HepG2 (cell line): ENCODE data around the gene YKT6. TPM values are rescaled to one million over a fixed set of nuclear protein-coding genes. Genes with fewer than 3 reads are reported as not detected.

ENCODE experiments used
- ARNTL ChIP-seq: sonication (generic); formaldehyde crosslinking; IDR thresholded peaks from 2 replicates; pipeline ENCODE4 v1.4.0; 2020; ENCODE audit warnings: mild to moderate bottlenecking, missing genetic modification reagents
- ELF3 ChIP-seq: IDR thresholded peaks from 2 replicates; pipeline ENCODE4 v1.6.1; 2016; ENCODE audit warnings: missing genetic modification reagents, missing compliant biosample characterization
- ETV5 ChIP-seq: IDR thresholded peaks from 2 replicates; pipeline ENCODE4 v1.6.1; 2018; ENCODE audit warnings: missing biosample characterization, missing genetic modification reagents, inconsistent platforms, borderline replicate concordance
- JUN ChIP-seq: sonication (generic); formaldehyde crosslinking; IDR thresholded peaks from 2 replicates; pipeline ENCODE4 v1.4.0; 2020; ENCODE audit warnings: mild to moderate bottlenecking, missing genetic modification reagents
- LCORL ChIP-seq, 2 experiments: fragments of 450-650 bp in 1 of 2; sonication (generic) in 1 of 2; formaldehyde crosslinking in 1 of 2; IDR thresholded peaks; 2 replicates each; pipeline versions ENCODE4 v1.5.0 to v1.6.1; 2017 to 2020; ENCODE audit warnings: antibody characterized with exemption in 1 of 2, missing genetic modification reagents in 1 of 2
- MEIS1 ChIP-seq: sonication (generic); formaldehyde crosslinking; IDR thresholded peaks from 2 replicates; pipeline ENCODE4 v1.9.0; 2021; ENCODE audit warnings: mild to moderate bottlenecking, missing genetic modification reagents, moderate library complexity, borderline replicate concordance
- MIER3 ChIP-seq: IDR thresholded peaks from 2 replicates; pipeline ENCODE4 v1.6.1; 2016; ENCODE audit warnings: missing compliant biosample characterization, borderline replicate concordance
- NR2F1 ChIP-seq, 2 experiments: fragments of 450-650 bp in 1 of 2; formaldehyde crosslinking in 1 of 2; IDR thresholded peaks; 2 replicates each; pipeline versions ENCODE4 v1.5.0 to v1.6.1; 2016 to 2020; ENCODE audit warnings: mild to moderate bottlenecking in 1 of 2, missing compliant biosample characterization in 1 of 2, missing genetic modification reagents in 1 of 2, moderate library complexity in 1 of 2
- RFX1 ChIP-seq: fragments of 450-650 bp; IDR thresholded peaks from 2 replicates; pipeline ENCODE4 v1.6.1; 2017
- RFX3 ChIP-seq: IDR thresholded peaks from 2 replicates; pipeline ENCODE4 v1.6.1; 2016; ENCODE audit warnings: missing biosample characterization, missing genetic modification reagents
- SAP130 ChIP-seq: IDR thresholded peaks from 2 replicates; pipeline ENCODE4 v1.6.1; 2016; ENCODE audit warnings: low read depth
- U2AF1 ChIP-seq: fragments of 200-400 bp; formaldehyde crosslinking; optimal IDR thresholded peaks from 2 replicates; pipeline ENCODE3; 2017; ENCODE audit warnings: mild to moderate bottlenecking, low read depth, low read length
- XBP1 ChIP-seq: sonication (generic); formaldehyde crosslinking; IDR thresholded peaks from 2 replicates; pipeline ENCODE4 v1.5.0; 2020; ENCODE audit warnings: missing genetic modification reagents
- ZFY ChIP-seq: sonication (generic); formaldehyde crosslinking; IDR thresholded peaks from 2 replicates; pipeline ENCODE4 v1.4.0; 2020; ENCODE audit warnings: missing genetic modification reagents
- ZGPAT ChIP-seq: IDR thresholded peaks from 2 replicates; pipeline ENCODE4 v1.6.1; 2016; ENCODE audit warnings: mild to moderate bottlenecking
- ZKSCAN5 ChIP-seq: sonication (generic); formaldehyde crosslinking; IDR thresholded peaks from 2 replicates; pipeline ENCODE4 v1.5.1; 2020; ENCODE audit warnings: mild to moderate bottlenecking, missing genetic modification reagents
- polyA plus RNA-seq, 8 experiments: library from polyadenylated mRNA; depleted of rRNA in 3 of 8; stranded (reverse) in 7 of 8; unstranded in 1 of 8; fragments of >200 nt; fragmentation: Illumina TruSeq in 4 of 8; extraction: Trizol in 4 of 8; gene quantifications; 2 replicates each; pipeline versions ENCODE4 v1.2.1 to v1.2.3, GENCODE V29; 2011 to 2016; ENCODE audit warnings: low read depth in 4 of 8, missing spikeins in 1 of 8, mixed read lengths in 1 of 8; ENCODE audit not compliant: insufficient read depth in 1 of 8
- total RNA-seq, 5 experiments: library from RNA; depleted of rRNA; stranded (reverse); fragments of >200 nt; fragmentation: Illumina TruSeq; extraction: Trizol; gene quantifications; 2 replicates each; pipeline ENCODE4 v1.2.3, GENCODE V29; 2016; ENCODE audit warnings: low read depth in 1 of 5
- TF ChIP-seq, protein P1 (sequence below): sonication (generic); formaldehyde crosslinking; IDR thresholded peaks from 2 replicates; pipeline ENCODE4 v1.5.1; 2020; ENCODE audit warnings: mild to moderate bottlenecking, missing genetic modification reagents, moderate library complexity
- TF ChIP-seq, protein P2 (sequence below): sonication (generic); formaldehyde crosslinking; conservative IDR thresholded peaks from 2 replicates; pipeline ENCODE4 v1.4.0; 2020; ENCODE audit warnings: mild to moderate bottlenecking, missing genetic modification reagents, moderate library complexity

The YKT6 gene
- total and polyA plus RNA-seq, 2 of the 13 experiments (the other 11 are each of a cell fraction or from before 2014, with no cell fraction given) = 52.2 to 60.3 TPM

GRCh38 chr7:44257618-44258422 is 57.0 kb downstream of the YKT6 start (continued):
- TF ChIP-seq, protein P1, sequence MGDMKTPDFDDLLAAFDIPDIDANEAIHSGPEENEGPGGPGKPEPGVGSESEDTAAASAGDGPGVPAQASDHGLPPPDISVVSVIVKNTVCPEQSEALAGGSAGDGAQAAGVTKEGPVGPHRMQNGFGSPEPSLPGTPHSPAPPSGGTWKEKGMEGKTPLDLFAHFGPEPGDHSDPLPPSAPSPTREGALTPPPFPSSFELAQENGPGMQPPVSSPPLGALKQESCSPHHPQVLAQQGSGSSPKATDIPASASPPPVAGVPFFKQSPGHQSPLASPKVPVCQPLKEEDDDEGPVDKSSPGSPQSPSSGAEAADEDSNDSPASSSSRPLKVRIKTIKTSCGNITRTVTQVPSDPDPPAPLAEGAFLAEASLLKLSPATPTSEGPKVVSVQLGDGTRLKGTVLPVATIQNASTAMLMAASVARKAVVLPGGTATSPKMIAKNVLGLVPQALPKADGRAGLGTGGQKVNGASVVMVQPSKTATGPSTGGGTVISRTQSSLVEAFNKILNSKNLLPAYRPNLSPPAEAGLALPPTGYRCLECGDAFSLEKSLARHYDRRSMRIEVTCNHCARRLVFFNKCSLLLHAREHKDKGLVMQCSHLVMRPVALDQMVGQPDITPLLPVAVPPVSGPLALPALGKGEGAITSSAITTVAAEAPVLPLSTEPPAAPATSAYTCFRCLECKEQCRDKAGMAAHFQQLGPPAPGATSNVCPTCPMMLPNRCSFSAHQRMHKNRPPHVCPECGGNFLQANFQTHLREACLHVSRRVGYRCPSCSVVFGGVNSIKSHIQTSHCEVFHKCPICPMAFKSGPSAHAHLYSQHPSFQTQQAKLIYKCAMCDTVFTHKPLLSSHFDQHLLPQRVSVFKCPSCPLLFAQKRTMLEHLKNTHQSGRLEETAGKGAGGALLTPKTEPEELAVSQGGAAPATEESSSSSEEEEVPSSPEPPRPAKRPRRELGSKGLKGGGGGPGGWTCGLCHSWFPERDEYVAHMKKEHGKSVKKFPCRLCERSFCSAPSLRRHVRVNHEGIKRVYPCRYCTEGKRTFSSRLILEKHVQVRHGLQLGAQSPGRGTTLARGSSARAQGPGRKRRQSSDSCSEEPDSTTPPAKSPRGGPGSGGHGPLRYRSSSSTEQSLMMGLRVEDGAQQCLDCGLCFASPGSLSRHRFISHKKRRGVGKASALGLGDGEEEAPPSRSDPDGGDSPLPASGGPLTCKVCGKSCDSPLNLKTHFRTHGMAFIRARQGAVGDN (CRISPR knock-in tag) = peak; percentile 69
- TF ChIP-seq MEIS1 (CRISPR knock-in tag) = peak; percentile 65; the same call in 1 of the 2 replicates
- no peak for TF ChIP-seq U2AF1
- TF ChIP-seq RFX1 = peak; percentile 80
- no peak for TF ChIP-seq LCORL (IDR thresholded peaks at IDR 0.05)
- TF ChIP-seq LCORL (CRISPR knock-in tag; IDR thresholded peaks at IDR 0.05) = peak; percentile 55; the same call in 1 of the 2 replicates
- TF ChIP-seq ZKSCAN5 = peak; percentile 55; the same call in 1 of the 2 replicates
- TF ChIP-seq SAP130 = peak; percentile 69
- no peak for TF ChIP-seq ARNTL (CRISPR knock-in tag)
- TF ChIP-seq MIER3 (CRISPR knock-in tag) = no peak
- TF ChIP-seq ZGPAT = peak; percentile 32; the same call in 1 of the 2 replicates
- TF ChIP-seq JUN (CRISPR knock-in tag) = peak; percentile 45; the same call in 1 of the 2 replicates
- peak; percentile 77 for TF ChIP-seq RFX3 (CRISPR knock-in tag)
- peak; percentile 52; the same call in 1 of the 2 replicates for TF ChIP-seq ZFY (CRISPR knock-in tag)
- TF ChIP-seq, protein P2, sequence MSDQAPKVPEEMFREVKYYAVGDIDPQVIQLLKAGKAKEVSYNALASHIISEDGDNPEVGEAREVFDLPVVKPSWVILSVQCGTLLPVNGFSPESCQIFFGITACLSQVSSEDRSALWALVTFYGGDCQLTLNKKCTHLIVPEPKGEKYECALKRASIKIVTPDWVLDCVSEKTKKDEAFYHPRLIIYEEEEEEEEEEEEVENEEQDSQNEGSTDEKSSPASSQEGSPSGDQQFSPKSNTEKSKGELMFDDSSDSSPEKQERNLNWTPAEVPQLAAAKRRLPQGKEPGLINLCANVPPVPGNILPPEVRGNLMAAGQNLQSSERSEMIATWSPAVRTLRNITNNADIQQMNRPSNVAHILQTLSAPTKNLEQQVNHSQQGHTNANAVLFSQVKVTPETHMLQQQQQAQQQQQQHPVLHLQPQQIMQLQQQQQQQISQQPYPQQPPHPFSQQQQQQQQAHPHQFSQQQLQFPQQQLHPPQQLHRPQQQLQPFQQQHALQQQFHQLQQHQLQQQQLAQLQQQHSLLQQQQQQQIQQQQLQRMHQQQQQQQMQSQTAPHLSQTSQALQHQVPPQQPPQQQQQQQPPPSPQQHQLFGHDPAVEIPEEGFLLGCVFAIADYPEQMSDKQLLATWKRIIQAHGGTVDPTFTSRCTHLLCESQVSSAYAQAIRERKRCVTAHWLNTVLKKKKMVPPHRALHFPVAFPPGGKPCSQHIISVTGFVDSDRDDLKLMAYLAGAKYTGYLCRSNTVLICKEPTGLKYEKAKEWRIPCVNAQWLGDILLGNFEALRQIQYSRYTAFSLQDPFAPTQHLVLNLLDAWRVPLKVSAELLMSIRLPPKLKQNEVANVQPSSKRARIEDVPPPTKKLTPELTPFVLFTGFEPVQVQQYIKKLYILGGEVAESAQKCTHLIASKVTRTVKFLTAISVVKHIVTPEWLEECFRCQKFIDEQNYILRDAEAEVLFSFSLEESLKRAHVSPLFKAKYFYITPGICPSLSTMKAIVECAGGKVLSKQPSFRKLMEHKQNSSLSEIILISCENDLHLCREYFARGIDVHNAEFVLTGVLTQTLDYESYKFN (CRISPR knock-in tag) = peak; percentile 48; the same call in 1 of the 2 replicates
- no peak for TF ChIP-seq XBP1 (CRISPR knock-in tag)
- peak in 1 of 2 experiments; percentile 54; a peak in 1 of 4 replicates for TF ChIP-seq NR2F1 (CRISPR knock-in tag; IDR thresholded peaks at IDR 0.05)
- peak; percentile 81; the same call in 1 of the 2 replicates for TF ChIP-seq ETV5 (CRISPR knock-in tag)
- peak; percentile 66; the same call in 1 of the 2 replicates for TF ChIP-seq ELF3 (CRISPR knock-in tag)
